ENCODE data around the gene HOXA7.
A peak's percentile ranks its signal among the peaks of the same experiment; 100 is the strongest.

The HOXA7 gene

GRCh38 chr7:27160546-27161213 is 4.2 kb upstream of the HOXA7 start:
- H3K4me3 ChIP-seq (replicated peaks; ENCODE audit: low read depth, low read length), result peak overlapping the region; percentile 40
- TF ChIP-seq CTCF (IDR thresholded peaks at IDR 0.05; ENCODE audit: low read depth, low read length, missing control alignments), result peak; percentile 87
- no peak for DNase-seq (ENCODE audit: extremely low read depth, low read depth)

- DNase-seq (ENCODE audit: extremely low read depth, low read depth), result no peak
- H3K4me3 ChIP-seq (replicated peaks; ENCODE audit: low read depth, low read length), result no peak overlapping the region
- no peak for TF ChIP-seq CTCF (IDR thresholded peaks at IDR 0.05; ENCODE audit: low read depth, low read length, missing control alignments)
These were observed 3.7 kb upstream of the HOXA7 start for GRCh38 chr7:27160145-27160545.

GRCh38 chr7:27159266-27160144 is 3.0 kb upstream of the HOXA7 start:
- DNase-seq (ENCODE audit: extremely low read depth, low read depth), result no peak
- no peak overlapping the region for H3K4me3 ChIP-seq (replicated peaks; ENCODE audit: low read depth, low read length)
- no peak for TF ChIP-seq CTCF (IDR thresholded peaks at IDR 0.05; ENCODE audit: low read depth, low read length, missing control alignments)

- DNase-seq (ENCODE audit: extremely low read depth, low read depth), result no peak
- H3K4me3 ChIP-seq (replicated peaks; ENCODE audit: low read depth, low read length), result no peak overlapping the region
- no peak for TF ChIP-seq CTCF (IDR thresholded peaks at IDR 0.05; ENCODE audit: low read depth, low read length, missing control alignments)
These were observed 2.2 kb upstream of the HOXA7 start for GRCh38 chr7:27158436-27159265.

- no peak overlapping the region for H3K4me3 ChIP-seq (replicated peaks; ENCODE audit: low read depth, low read length)
- no peak for DNase-seq (ENCODE audit: extremely low read depth, low read depth)
- TF ChIP-seq CTCF (IDR thresholded peaks at IDR 0.05; ENCODE audit: low read depth, low read length, missing control alignments), result no peak
These were observed 1.4 kb upstream of the HOXA7 start for GRCh38 chr7:27157702-27158431.
